H1 (cell line): ENCODE results near the gene KCNMA1. TPM values are rescaled to one million over a fixed set of nuclear protein-coding genes. Genes with fewer than 3 reads are reported as not detected.
A peak's percentile ranks its signal among the peaks of the same experiment; 100 is the strongest.

Experiments
- CTCF ChIA-PET: fragments of 300-600 bp; sonication (Branson Sonifier 250); formaldehyde crosslinking; loops from one replicate; lab custom pipeline; 2021; ENCODE audit not compliant: partially characterized antibody; lab: Charles Lee
- POLR2A ChIA-PET: fragments of 300-600 bp; sonication (Branson Sonifier 250); formaldehyde crosslinking; loops from one replicate; lab custom pipeline; 2021; ENCODE audit warnings: inconsistent platforms; ENCODE audit not compliant: partially characterized antibody; lab: Charles Lee
- DNase-seq, 2 experiments: peaks; one replicate each; pipeline versions ENCODE4 v3.0.0 to v3.0.0-alpha.2; 2010 to 2022; ENCODE audit warnings: low spot score in 2 of 2, low read depth in 1 of 2, mixed read lengths in 1 of 2
- FAIRE-seq: peaks from 2 replicates; lab custom pipeline; 2011; peaks lifted over from hg19 to GRCh38; lab: Jason Lieb, UNC
- H2AFZ ChIP-seq: 2 replicates; pipeline ENCODE4 v1.8.1; 2012; ENCODE audit warnings: low read length, inconsistent platforms
- H2AK5ac ChIP-seq: 2 replicates; pipeline ENCODE4 v1.6.1; 2013; ENCODE audit warnings: low read depth, low read length
- H2BK120ac ChIP-seq: replicated peaks from 2 replicates; pipeline ENCODE3; 2013; ENCODE audit warnings: low read depth, low read length, inconsistent platforms
- H2BK12ac ChIP-seq: 2 replicates; pipeline ENCODE4 v1.6.1; 2013; ENCODE audit warnings: low read depth, low read length
- H2BK15ac ChIP-seq: 2 replicates; pipeline ENCODE4 v1.6.1; 2013; ENCODE audit warnings: low read length
- H2BK20ac ChIP-seq: 2 replicates; pipeline ENCODE4 v1.6.1; 2013; ENCODE audit warnings: low read length
- H2BK5ac ChIP-seq: 2 replicates; pipeline ENCODE4 v1.6.1; 2013; ENCODE audit warnings: low read depth, low read length
- H3K14ac ChIP-seq: 2 replicates; pipeline ENCODE4 v1.6.1; 2013; ENCODE audit warnings: inconsistent platforms; ENCODE audit not compliant: insufficient read length
- H3K18ac ChIP-seq: 2 replicates; pipeline ENCODE4 v1.6.1; 2013; ENCODE audit warnings: low read length; ENCODE audit errors: extremely low read depth
- H3K23ac ChIP-seq: 2 replicates; pipeline ENCODE4 v1.6.1; 2013; ENCODE audit warnings: inconsistent platforms; ENCODE audit not compliant: insufficient read length
- H3K23me2 ChIP-seq: 2 replicates; pipeline ENCODE4 v1.6.1; 2013; ENCODE audit warnings: low read depth, low read length
- H3K27ac ChIP-seq: 2 replicates; pipeline ENCODE4 v1.6.1; 2011; ENCODE audit warnings: low read depth, low read length, inconsistent platforms
- H3K27me3 ChIP-seq, 4 experiments: replicated peaks in 1 of 4; 1 replicate in 1 of 4; 2 replicates in 3 of 4; pipeline versions ENCODE4 v1.6.1 to v1.8.1; 2011 to 2013; ENCODE audit warnings: low read length in 3 of 4, mild to moderate bottlenecking in 3 of 4, inconsistent platforms in 2 of 4, mixed read lengths in 2 of 4, moderate library complexity in 1 of 4; ENCODE audit not compliant: control insufficient read depth in 3 of 4, insufficient read depth in 3 of 4; ENCODE audit errors: extremely low read depth in 1 of 4
- H3K36me3 ChIP-seq, 4 experiments: 2 replicates each; pipeline versions ENCODE4 v1.6.1 to v1.8.1; 2011 to 2013; ENCODE audit warnings: mild to moderate bottlenecking in 4 of 4, low read length in 3 of 4, moderate library complexity in 2 of 4, control low read depth in 1 of 4, inconsistent platforms in 1 of 4; ENCODE audit not compliant: insufficient read depth in 4 of 4, control insufficient read depth in 2 of 4
- H3K4ac ChIP-seq: replicated peaks from 2 replicates; pipeline ENCODE3; 2013; ENCODE audit warnings: low read length, low read depth, mixed read lengths, inconsistent platforms; ENCODE audit not compliant: insufficient read length
- H3K4me1 ChIP-seq, 4 experiments: replicated peaks in 1 of 4; 1 replicate in 1 of 4; 2 replicates in 3 of 4; pipeline versions ENCODE4 v1.6.1 to v1.8.1; 2011 to 2013; ENCODE audit warnings: low read length in 3 of 4, inconsistent platforms in 2 of 4, mixed read lengths in 1 of 4; ENCODE audit not compliant: insufficient read depth in 4 of 4, control insufficient read depth in 3 of 4
- H3K4me2 ChIP-seq, 2 experiments: 2 replicates each; pipeline versions ENCODE4 v1.6.1 to v1.8.1; 2011 to 2013; ENCODE audit warnings: low read depth in 2 of 2, low read length in 2 of 2, control low read depth in 1 of 2, inconsistent platforms in 1 of 2, mild to moderate bottlenecking in 1 of 2; ENCODE audit not compliant: insufficient read depth in 1 of 2
- H3K4me3 ChIP-seq, 4 experiments: fragments of 200-600, 300-600 bp in 1 of 4; sonication (generic), shearing (Covaris generic), sonication (Bioruptor Twin) in 1 of 4; 2 replicates each; pipeline versions ENCODE4 v1.5.1 to v1.8.1; 2011 to 2016; ENCODE audit warnings: low read length in 4 of 4, low read depth in 3 of 4, control low read depth in 2 of 4, inconsistent platforms in 2 of 4, mild to moderate bottlenecking in 2 of 4, mixed read lengths in 1 of 4, moderate library complexity in 1 of 4; ENCODE audit not compliant: insufficient read depth in 2 of 4; ENCODE audit errors: extremely low read depth in 1 of 4
- H3K56ac ChIP-seq: replicated peaks from 2 replicates; pipeline ENCODE3; 2013; ENCODE audit warnings: low read depth, mild to moderate bottlenecking, mixed read lengths, low read length, inconsistent platforms; ENCODE audit not compliant: insufficient read length
- H3K79me1 ChIP-seq: 2 replicates; pipeline ENCODE4 v1.6.1; 2013; ENCODE audit warnings: low read depth, low read length, control low read depth
- H3K79me2 ChIP-seq, 2 experiments: 2 replicates each; pipeline versions ENCODE4 v1.6.1 to v1.8.1; 2012 to 2013; ENCODE audit warnings: low read length in 2 of 2, mild to moderate bottlenecking in 2 of 2, inconsistent platforms in 1 of 2; ENCODE audit not compliant: insufficient read depth in 2 of 2, control insufficient read depth in 1 of 2
- H3K9ac ChIP-seq, 4 experiments: replicated peaks in 1 of 4; 1 replicate in 1 of 4; 2 replicates in 3 of 4; pipeline versions ENCODE4 v1.6.1 to v1.8.1; 2011 to 2013; ENCODE audit warnings: low read depth in 3 of 4, low read length in 3 of 4, control low read depth in 2 of 4, mild to moderate bottlenecking in 2 of 4, moderate library complexity in 2 of 4, inconsistent platforms in 1 of 4; ENCODE audit errors: extremely low read depth in 1 of 4
- H3K9me3 ChIP-seq, 2 experiments: 2 replicates each; pipeline versions ENCODE4 v1.6.1 to v1.8.1; 2012 to 2013; ENCODE audit warnings: mild to moderate bottlenecking in 2 of 2, moderate library complexity in 2 of 2, control low read depth in 1 of 2, inconsistent platforms in 1 of 2, low read depth in 1 of 2, low read length in 1 of 2, mixed read lengths in 1 of 2; ENCODE audit not compliant: insufficient read depth in 2 of 2
- H4K20me1 ChIP-seq, 2 experiments: replicated peaks in 1 of 2; 2 replicates each; pipeline versions ENCODE3 to v1.8.1; 2011 to 2013; ENCODE audit warnings: inconsistent platforms in 2 of 2, low read length in 2 of 2, mild to moderate bottlenecking in 1 of 2; ENCODE audit not compliant: insufficient read depth in 2 of 2, control insufficient read depth in 1 of 2
- H4K5ac ChIP-seq: 2 replicates; pipeline ENCODE4 v1.6.1; 2013; ENCODE audit warnings: low read length, low read depth, mixed read lengths, inconsistent platforms; ENCODE audit not compliant: insufficient read length
- H4K8ac ChIP-seq: 2 replicates; pipeline ENCODE4 v1.8.0; 2013; ENCODE audit warnings: mild to moderate bottlenecking, moderate library complexity, low read length, inconsistent platforms; ENCODE audit not compliant: insufficient read depth; ENCODE audit errors: extremely low read depth
- H4K91ac ChIP-seq: replicated peaks from 2 replicates; pipeline ENCODE3; 2013; ENCODE audit warnings: low read length, mixed read lengths, inconsistent platforms; ENCODE audit not compliant: insufficient read length
- ATF2 ChIP-seq: IDR thresholded peaks from 2 replicates; pipeline ENCODE4 v1.6.1; 2012; ENCODE audit warnings: low read length, inconsistent platforms
- FOSL1 ChIP-seq: IDR thresholded peaks from 2 replicates; pipeline ENCODE4 v1.6.1; 2011; ENCODE audit warnings: mild to moderate bottlenecking, low read depth, low read length, moderate library complexity; ENCODE audit not compliant: insufficient read depth
- GTF2F1 ChIP-seq: IDR thresholded peaks from 2 replicates; pipeline ENCODE4 v1.6.1; 2012; ENCODE audit warnings: low read depth, low read length, improper control_type of control experiment, borderline replicate concordance
- JUND ChIP-seq: IDR thresholded peaks from 2 replicates; pipeline ENCODE4 v1.6.1; 2011; ENCODE audit warnings: mild to moderate bottlenecking, improper control_type of control experiment, low read length
- RNF2 ChIP-seq: fragments of 200-900, 300-1000 bp; sonication (generic); IDR thresholded peaks from 2 replicates; pipeline ENCODE4 v1.7.1; 2016; ENCODE audit warnings: borderline replicate concordance, low read depth, mild to moderate bottlenecking, antibody characterized with exemption, low read length; ENCODE audit not compliant: poor library complexity, severe bottlenecking; ENCODE audit errors: missing control alignments
- WGBS, 2 experiments: shearing (Covaris generic) in 1 of 2; methylation state at CpG; one replicate each; pipeline versions ENCODE4 v1.1.6 to v1.1.7; 2013 to 2015; ENCODE audit warnings: low lambda C conversion rate in 2 of 2, mixed read lengths in 2 of 2, inconsistent platforms in 1 of 2, low coverage in 1 of 2, missing lambda C conversion rate in 1 of 2; ENCODE audit not compliant: insufficient replicate concordance in 2 of 2, insufficient coverage in 1 of 2, insufficient read length in 1 of 2; ENCODE audit errors: extremely low coverage in 1 of 2, missing lambda C conversion rate in 1 of 2; 5-methylcytosine and 5-hydroxymethylcytosine counted together
- polyA plus RNA-seq, 7 experiments: library from polyadenylated mRNA; depleted of rRNA in 3 of 7; stranded (reverse) in 5 of 7; unstranded in 2 of 7; fragments of >200 nt in 5 of 7; fragments of 200-250 nt in 2 of 7; gene quantifications; 1 replicate in 5 of 7; 2 replicates in 1 of 7; 4 replicates in 1 of 7; pipeline versions ENCODE4 v1.2.1 to v1.2.3, GENCODE V29; 2011 to 2013; ENCODE audit warnings: missing spikeins in 2 of 7, mixed read lengths in 2 of 7
- total RNA-seq: library from RNA; stranded (reverse); fragmentation: NEBNext Ultra II Directional; extraction: Animal tissue kit (Norgen Biotek cat#: 25700); gene quantifications from 2 replicates; pipeline ENCODE4 v1.2.1, GENCODE V29; 2021

KCNMA1 gene
- total and polyA plus RNA-seq, 2 of the 8 experiments (the other 6 are each of a cell fraction or from before 2014, with no cell fraction given) = 10.2 to 11.1 TPM

- Histone ChIP-seq H2AK5ac (no peak overlapping the region), H2BK5ac (no peak overlapping the region; the same call in 1 of the 2 replicates), H3K14ac (no peak overlapping the region), H3K36me3 (no peaks in the 10 kb centered on the region), H3K79me2 (peaks cover 0 to 2% of the 10 kb centered on the region in 2 experiments; a peak in 1 of 4 replicates), H3K9me3 (no peaks in the 10 kb centered on the region), H4K8ac (no peak overlapping the region), H4K5ac (no peak overlapping the region), H3K4me2 (no peak overlapping the region), H3K27me3 (no peaks in the 10 kb centered on the region), H3K4me1 (peaks cover 4 to 15% (median 12%) of the 10 kb centered on the region in 4 experiments; a peak in 6 of 7 replicates), H3K9ac (no peak overlapping the region), H3K79me1 (no peaks in the 10 kb centered on the region), H4K20me1 (no peaks in the 10 kb centered on the region), H3K4ac (no peak overlapping the region), H2BK12ac (0 out of 2 replicates have a peak overlapping the region, but pooled peaks have one; percentile 1), H2BK20ac (no peak overlapping the region), H2AFZ (no peak overlapping the region), H3K4me3 (no peak overlapping the region), H3K23ac (no peak overlapping the region), H3K56ac (no peak overlapping the region), H3K23me2 (peaks cover 2% of the 10 kb centered on the region; the same call in 1 of the 2 replicates), H2BK120ac (no peak overlapping the region), H2BK15ac (peak overlapping the region; percentile 72; the same call in 1 of the 2 replicates), H3K18ac (0 out of 2 replicates have a peak overlapping the region, but pooled peaks have one; percentile 38), H4K91ac (no peak overlapping the region), H3K27ac (no peak overlapping the region)
- FAIRE-seq (no peak), DNase-seq (no peak)
- WGBS, 2 experiments = 78% methylated on average over 3 of the region's 3 CpGs; no CpG with 5 or more reads in 1 of the 2 experiments
- ChIA-PET POLR2A (no interaction called here), CTCF (interaction anchor here (0.9 to 2.0 kb wide), 7 partner anchors 10 to 184 kb away, joined by 3 to 5 read pairs (median 3); no protein-coding TSS in a partner anchor)
- TF ChIP-seq FOSL1 (no peak), JUND (no peak), ATF2 (no peak), GTF2F1 (no peak), RNF2 (no peak)
Measured at GRCh38 chr10:77530011-77530410, 107.6 kb downstream of the KCNMA1 start.
